GM23338 (cell line): ENCODE data around the gene APOL1.

Source experiments
- CREB1 ChIP-seq: fragments of 250-450 bp; sonication (Bioruptor Pico); IDR thresholded peaks from 2 replicates; pipeline ENCODE4 v1.5.0; 2020; ENCODE audit warnings: low read depth, mild to moderate bottlenecking, moderate library complexity
- CTCF ChIP-seq, 2 experiments: fragments of 200-600 bp in 1 of 2; sonication (generic) in 1 of 2; conservative IDR thresholded peaks; 2 replicates each; pipeline versions ENCODE4 v1.5.1 to v1.6.1; 2016 to 2017; ENCODE audit warnings: antibody characterized with exemption in 2 of 2, low read depth in 2 of 2, mild to moderate bottlenecking in 2 of 2, moderate library complexity in 1 of 2
- EZH2 ChIP-seq: fragments of 200-600 bp; sonication (generic); IDR thresholded peaks from one replicate; pipeline ENCODE4 v1.8.0; 2017; ENCODE audit warnings: antibody characterized with exemption, mild to moderate bottlenecking, low read depth; ENCODE audit not compliant: unreplicated experiment
- EZH2phosphoT487 ChIP-seq: fragments of 200-600 bp; sonication (generic); IDR thresholded peaks from one replicate; pipeline ENCODE4 v1.8.1; 2018; ENCODE audit warnings: antibody characterized with exemption; ENCODE audit not compliant: unreplicated experiment
- POLR2AphosphoS5 ChIP-seq: IDR thresholded peaks from 2 replicates; pipeline ENCODE4 v1.6.1; 2016; ENCODE audit warnings: antibody characterized with exemption, low read depth
- REST ChIP-seq: IDR thresholded peaks from one replicate; pipeline ENCODE4 v1.6.1; 2018; ENCODE audit warnings: antibody characterized with exemption; ENCODE audit not compliant: unreplicated experiment
- STAT1 ChIP-seq: IDR thresholded peaks from one replicate; pipeline ENCODE4 v1.6.1; 2016; ENCODE audit warnings: antibody characterized with exemption; ENCODE audit not compliant: unreplicated experiment
- ZNF462 ChIP-seq: fragments of 250-450 bp; sonication (Bioruptor Pico); IDR thresholded peaks from 2 replicates; pipeline ENCODE4 v1.5.0; 2020; ENCODE audit warnings: mild to moderate bottlenecking, moderate library complexity

GRCh38 chr22:36256478-36256877 lies 3.5 kb downstream of the APOL1 start:
- no peak for TF ChIP-seq EZH2
- no peak for TF ChIP-seq CTCF (conservative IDR thresholded peaks at IDR 0.05; ENCODE audit: low read depth in 2 of 2)
- no peak for TF ChIP-seq POLR2AphosphoS5
- TF ChIP-seq REST, result no peak
- TF ChIP-seq EZH2phosphoT487, result no peak
- TF ChIP-seq CREB1 (CRISPR knock-in tag), result no peak
- TF ChIP-seq ZNF462 (CRISPR knock-in tag), result no peak
- no peak for TF ChIP-seq STAT1
